Stomach (tissue), 9 donors: ENCODE results near the gene GCNT1. TPM values are rescaled to one million over a fixed set of nuclear protein-coding genes. Genes with fewer than 3 reads are reported as not detected.
A peak's percentile ranks its signal among the peaks of the same experiment; 100 is the strongest.
"Not testable (repeated sequence)": the region's sequence is repeated elsewhere in the genome, so short reads cannot be mapped to it uniquely, and the experiment has no call there.

Experiments
- DNase-seq, 2 donors: peaks; one replicate each; pipeline versions ENCODE4 v3.0.0 to v3.0.0-alpha.2; 2013 to 2019
- H3K27ac ChIP-seq, 5 donors: fragments of 200-600 bp in 4 of 5; sonication (generic) in 4 of 5; one replicate each; pipeline ENCODE4 v1.5.1; 2013 to 2019; ENCODE audit warnings: mild to moderate bottlenecking in 1 of 5, moderate library complexity in 1 of 5
- H3K27me3 ChIP-seq, 3 donors: fragments of 200-600 bp; sonication (generic); one replicate each; pipeline ENCODE4 v1.5.1; 2017 to 2019; ENCODE audit warnings: mixed run types in 1 of 3
- H3K36me3 ChIP-seq, 4 donors: fragments of 200-600 bp; sonication (generic); 1 replicate in 3 of 4; 2 replicates in 1 of 4; pipeline ENCODE4 v1.5.1; 2016 to 2019
- H3K4me1 ChIP-seq, 4 donors: fragments of 200-600 bp; sonication (generic); one replicate each; pipeline ENCODE4 v1.5.1; 2016 to 2019
- H3K4me3 ChIP-seq, 4 donors: fragments of 200-600 bp; sonication (generic) in 3 of 4; one replicate each; pipeline ENCODE4 v1.5.1; 2016 to 2019; ENCODE audit warnings: mild to moderate bottlenecking in 1 of 4
- H3K9me3 ChIP-seq, 4 donors: fragments of 200-600 bp; sonication (generic); one replicate each; pipeline ENCODE4 v1.5.1; 2016 to 2019
- CTCF ChIP-seq, 7 experiments: fragments of 450-650 bp in 4 of 7; fragments of 200-600 bp in 3 of 7; sonication (generic) in 3 of 7; IDR thresholded peaks; one replicate each; pipeline ENCODE4 v1.5.1; 2016 to 2019; ENCODE audit warnings: antibody characterized with exemption in 7 of 7, control low read depth in 2 of 7, mild to moderate bottlenecking in 1 of 7
- EP300 ChIP-seq: sonication (generic); formaldehyde crosslinking; IDR thresholded peaks from one replicate; pipeline ENCODE4 v1.6.1; 2017; ENCODE audit warnings: antibody characterized with exemption
- POLR2A ChIP-seq, 4 donors: fragments of 450-650 bp; IDR thresholded peaks; one replicate each; pipeline ENCODE4 v1.6.1; 2016; ENCODE audit warnings: antibody characterized with exemption in 4 of 4, control low read depth in 2 of 4, mild to moderate bottlenecking in 1 of 4, moderate library complexity in 1 of 4
- POLR2AphosphoS5 ChIP-seq, 3 donors: sonication (generic); formaldehyde crosslinking; IDR thresholded peaks; one replicate each; pipeline ENCODE4 v1.6.1; 2016; ENCODE audit warnings: antibody characterized with exemption in 3 of 3
- WGBS, 5 donors: extraction: QIAGEN DNeasy Blood & Tissue Kit in 3 of 5; methylation state at CpG; one replicate each; pipeline versions ENCODE4 v1.1.5 to v1.1.7; 2013 to 2018; 5-methylcytosine and 5-hydroxymethylcytosine counted together
- intact Hi-C: fragments of 100-400 bp; cut with DNase I; formaldehyde crosslinking; loops from one replicate; pipeline ENCODE4 v1.15.1; 2023; ENCODE audit warnings: low total_unique reads
- polyA plus RNA-seq, 3 donors: library from polyadenylated mRNA; stranded (reverse); fragments of 200-250 nt; gene quantifications; one replicate each; pipeline ENCODE4 v1.2.3, GENCODE V29; 2013
- total RNA-seq, 5 donors: library from RNA; depleted of rRNA; stranded (reverse); fragments of >200 nt; gene quantifications; one replicate each; pipeline versions ENCODE4 v1.1.0 to v1.2.3, GENCODE V29; 2014 to 2016
- donor health status: healthy with polysubstance abuse.
- donor health status: Bipolar disorder and iron deficiency.
- donor health status: healthy.

The GCNT1 gene
- total and polyA plus RNA-seq, 8 donors, result 3.1 to 136 (median 11.6) TPM

GRCh38 chr9:76474419-76474818, 15.4 kb downstream of the GCNT1 start:
- H3K4me1 ChIP-seq, result peaks cover 0 to 31% (median 24%) of the 10 kb centered on the region in 4 donors
- intact Hi-C loops, result no loop called here
- no peak overlapping the region for H3K4me3 ChIP-seq
- peaks cover 3 to 12% (median 5%) of the 10 kb centered on the region in 4 donors for H3K36me3 ChIP-seq
- H3K27me3 ChIP-seq, result no peaks in the 10 kb centered on the region
- no peak overlapping the region for H3K27ac ChIP-seq
- peaks cover 0 to 4% (median 0%) of the 10 kb centered on the region in 4 donors for H3K9me3 ChIP-seq
- no peak for TF ChIP-seq EP300
- no peak for TF ChIP-seq CTCF (IDR thresholded peaks at IDR 0.05)
- no peak for TF ChIP-seq POLR2AphosphoS5 (IDR thresholded peaks at IDR 0.05)
- no peak for TF ChIP-seq POLR2A (IDR thresholded peaks at IDR 0.05)
- DNase-seq, result no peak
- WGBS, 5 donors, result 85 to 91% (median 89%) methylated on average over 3 of the region's 3 CpGs

- DNase-seq, result no peak
- Histone ChIP-seq H3K27ac (peak overlapping the region in 1 of 5 donors; percentile 7), H3K4me1 (peaks cover 0 to 31% (median 23%) of the 10 kb centered on the region in 4 donors), H3K4me3 (no peak overlapping the region), H3K9me3 (peaks cover 0 to 4% (median 0%) of the 10 kb centered on the region in 4 donors), H3K27me3 (no peaks in the 10 kb centered on the region), H3K36me3 (peaks cover 3 to 9% (median 5%) of the 10 kb centered on the region in 4 donors)
- TF ChIP-seq POLR2AphosphoS5 (IDR thresholded peaks at IDR 0.05) (no peak), EP300 (no peak), CTCF (IDR thresholded peaks at IDR 0.05) (no peak), POLR2A (IDR thresholded peaks at IDR 0.05) (no peak)
- WGBS, 5 donors, result 67 to 83% (median 81%) methylated on average over 4 of the region's 4 CpGs
- intact Hi-C loops, result no loop called here
These were observed 16.7 kb downstream of the GCNT1 start for GRCh38 chr9:76475686-76476085.

GRCh38 chr9:76477818-76478217, 18.8 kb downstream of the GCNT1 start:
- H3K27ac ChIP-seq, H3K4me3 ChIP-seq, H3K9me3 ChIP-seq, H3K27me3 ChIP-seq, intact Hi-C loops, DNase-seq, H3K36me3 ChIP-seq: not testable (repeated sequence)
- H3K4me1 ChIP-seq, result peaks cover 0 to 12% (median 11%) of the 10 kb centered on the region in 4 donors
- WGBS, 5 donors, result 83 to 92% (median 84%) methylated on average over 7 of the region's 7 CpGs

GRCh38 chr9:76478226-76478625, 19.2 kb downstream of the GCNT1 start:
- 90 to 96% (median 93%) methylated on average over 10 of the region's 10 CpGs for WGBS, 5 donors
- intact Hi-C loops, result no loop called here
- no peak overlapping the region for H3K27ac ChIP-seq
- peaks cover 0 to 8% (median 7%) of the 10 kb centered on the region in 4 donors for H3K4me1 ChIP-seq
- H3K4me3 ChIP-seq, result no peak overlapping the region
- DNase-seq, result no peak
- peaks cover 3 to 9% (median 5%) of the 10 kb centered on the region in 4 donors for H3K36me3 ChIP-seq
- TF ChIP-seq EP300 (no peak), POLR2AphosphoS5 (IDR thresholded peaks at IDR 0.05) (no peak)
- peaks cover 0 to 4% (median 0%) of the 10 kb centered on the region in 4 donors for H3K9me3 ChIP-seq
- no peaks in the 10 kb centered on the region for H3K27me3 ChIP-seq

- H3K9me3 ChIP-seq, H3K4me3 ChIP-seq: not testable (repeated sequence)
- 88 to 100% (median 100%) methylated on average over 1 to 2 of the region's 2 CpGs for WGBS, 5 donors
These were observed 20.4 kb downstream of the GCNT1 start for GRCh38 chr9:76479337-76479736.

GRCh38 chr9:76486151-76486550, 27.2 kb downstream of the GCNT1 start:
- no peaks in the 10 kb centered on the region for H3K27me3 ChIP-seq
- no peaks in the 10 kb centered on the region for H3K36me3 ChIP-seq
- H3K27ac ChIP-seq, result no peak overlapping the region
- TF ChIP-seq EP300, result no peak
- no peak for TF ChIP-seq CTCF (IDR thresholded peaks at IDR 0.05)
- TF ChIP-seq POLR2AphosphoS5 (IDR thresholded peaks at IDR 0.05), result no peak
- no peak for TF ChIP-seq POLR2A (IDR thresholded peaks at IDR 0.05)
- H3K4me3 ChIP-seq, result no peak overlapping the region
- no peaks in the 10 kb centered on the region for H3K9me3 ChIP-seq
- 69 to 84% (median 83%) methylated on average over 2 of the region's 2 CpGs for WGBS, 5 donors
- H3K4me1 ChIP-seq, result peaks cover 0 to 27% (median 10%) of the 10 kb centered on the region in 4 donors
- no peak for DNase-seq
- intact Hi-C loops, result no loop called here

More at GRCh38 chr9:76479337-76479736, 20.4 kb downstream of the GCNT1 start:
- H3K36me3 ChIP-seq, H3K27ac ChIP-seq, DNase-seq, intact Hi-C loops, H3K4me1 ChIP-seq, H3K27me3 ChIP-seq: not testable (repeated sequence)
